Kidney (tissue), 14 donors: ENCODE measurements around the gene CFL2. TPM values are rescaled to one million over a fixed set of nuclear protein-coding genes. Genes with fewer than 3 reads are reported as not detected.

Experiments used
- DNase-seq, 5 donors: peaks; one replicate each; pipeline ENCODE4 v3.0.0-alpha.2; 2013 to 2020
- FAIRE-seq: peaks from 2 replicates; lab custom pipeline; 2012; peaks lifted over from hg19 to GRCh38; lab: Jason Lieb, UNC
- H3K27ac ChIP-seq, 2 donors: one replicate each; pipeline ENCODE4 v1.7.0; 2013; ENCODE audit warnings: low read depth in 2 of 2, low read length in 2 of 2, inconsistent platforms in 1 of 2
- H3K27me3 ChIP-seq: one replicate; pipeline ENCODE4 v1.7.1; 2013; ENCODE audit warnings: low read length, inconsistent platforms; ENCODE audit not compliant: control insufficient read depth, insufficient read depth
- H3K36me3 ChIP-seq, 3 donors: one replicate each; pipeline versions ENCODE4 v1.7.0 to v1.7.1; 2013; ENCODE audit warnings: low read length in 3 of 3, control low read depth in 1 of 3, inconsistent platforms in 1 of 3; ENCODE audit not compliant: insufficient read depth in 3 of 3, control insufficient read depth in 2 of 3
- H3K4me1 ChIP-seq, 3 donors: one replicate each; pipeline versions ENCODE4 v1.7.0 to v1.7.1; 2013; ENCODE audit warnings: low read length in 3 of 3, inconsistent platforms in 1 of 3, low read depth in 1 of 3; ENCODE audit not compliant: control insufficient read depth in 2 of 3, insufficient read depth in 2 of 3
- H3K4me3 ChIP-seq, 3 donors: one replicate each; pipeline versions ENCODE4 v1.7.0 to v1.8.1; 2013; ENCODE audit warnings: low read length in 3 of 3, control low read depth in 1 of 3, inconsistent platforms in 1 of 3
- H3K9ac ChIP-seq, 3 donors: one replicate each; pipeline versions ENCODE4 v1.7.0 to v1.7.1; 2013; ENCODE audit warnings: low read length in 3 of 3, control low read depth in 1 of 3, inconsistent platforms in 1 of 3
- H3K9me3 ChIP-seq, 3 donors: one replicate each; pipeline versions ENCODE4 v1.7.0 to v1.7.1; 2013; ENCODE audit warnings: low read length in 3 of 3, control low read depth in 1 of 3, inconsistent platforms in 1 of 3; ENCODE audit not compliant: control insufficient read depth in 2 of 3, insufficient read depth in 1 of 3
- intact Hi-C: fragments of 100-400 bp; cut with DNase I; formaldehyde crosslinking; loops from one replicate; pipeline ENCODE4 v1.11.1; 2022
- polyA plus RNA-seq: library from polyadenylated mRNA; stranded (reverse); fragments of 350-450 nt; fragmentation: Illumina TruSeq; extraction: RNeasy Lipid Tissue Mini Kit (QIAGEN cat#74804); gene quantifications from one replicate; pipeline ENCODE4 v1.2.3, GENCODE V29; 2014; ENCODE audit warnings: low read depth, low replicate concordance; ENCODE audit not compliant: insufficient read depth
- total RNA-seq: library from RNA; stranded (reverse); fragmentation: NEBNext Ultra II Directional; extraction: Animal tissue kit (Norgen Biotek cat#: 25700); gene quantifications from one replicate; pipeline ENCODE4 v1.2.1, GENCODE V29; 2021
- TF ChIP-seq, protein P1 (sequence below): IDR thresholded peaks from 3 replicates; pipeline ENCODE4 v1.5.1; 2012; ENCODE audit warnings: mild to moderate bottlenecking, moderate library complexity, borderline replicate concordance; ENCODE audit not compliant: insufficient read depth; ENCODE audit errors: extremely low read depth
- donor health status: control.
- donor health status: control.
- donor health status: control.
- donor health status: control.
- donor health status: control.
- donor health status: DM: yes; HTN: yes; CAD: no.
- donor health status: Normal renal cell carcinoma (clear cell type).

Gene CFL2
- total and polyA plus RNA-seq, 2 donors from 2014 or later, result 32.5 to 56.3 TPM

- FAIRE-seq (no peak), DNase-seq (no peak)
- Histone ChIP-seq H3K4me3 (no peak overlapping the region), H3K9ac (no peak overlapping the region), H3K27ac (no peak overlapping the region), H3K4me1 (peaks cover under 1 to 5% (median 4%) of the 10 kb centered on the region in 3 donors), H3K36me3 (peaks cover 3 to 8% (median 6%) of the 10 kb centered on the region in 3 donors), H3K27me3 (no peaks in the 10 kb centered on the region), H3K9me3 (no peaks in the 10 kb centered on the region)
- TF ChIP-seq, protein P1, sequence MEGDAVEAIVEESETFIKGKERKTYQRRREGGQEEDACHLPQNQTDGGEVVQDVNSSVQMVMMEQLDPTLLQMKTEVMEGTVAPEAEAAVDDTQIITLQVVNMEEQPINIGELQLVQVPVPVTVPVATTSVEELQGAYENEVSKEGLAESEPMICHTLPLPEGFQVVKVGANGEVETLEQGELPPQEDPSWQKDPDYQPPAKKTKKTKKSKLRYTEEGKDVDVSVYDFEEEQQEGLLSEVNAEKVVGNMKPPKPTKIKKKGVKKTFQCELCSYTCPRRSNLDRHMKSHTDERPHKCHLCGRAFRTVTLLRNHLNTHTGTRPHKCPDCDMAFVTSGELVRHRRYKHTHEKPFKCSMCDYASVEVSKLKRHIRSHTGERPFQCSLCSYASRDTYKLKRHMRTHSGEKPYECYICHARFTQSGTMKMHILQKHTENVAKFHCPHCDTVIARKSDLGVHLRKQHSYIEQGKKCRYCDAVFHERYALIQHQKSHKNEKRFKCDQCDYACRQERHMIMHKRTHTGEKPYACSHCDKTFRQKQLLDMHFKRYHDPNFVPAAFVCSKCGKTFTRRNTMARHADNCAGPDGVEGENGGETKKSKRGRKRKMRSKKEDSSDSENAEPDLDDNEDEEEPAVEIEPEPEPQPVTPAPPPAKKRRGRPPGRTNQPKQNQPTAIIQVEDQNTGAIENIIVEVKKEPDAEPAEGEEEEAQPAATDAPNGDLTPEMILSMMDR, result no peak
- intact Hi-C loops, result no loop called here
Measured at GRCh38 chr14:34710006-34710405, 4.4 kb downstream of the CFL2 start.

GRCh38 chr14:34707722-34708121, 6.7 kb downstream of the CFL2 start:
- no peaks in the 10 kb centered on the region for H3K9me3 ChIP-seq
- no peaks in the 10 kb centered on the region for H3K27me3 ChIP-seq
- intact Hi-C loops, result no loop called here
- DNase-seq (no peak), FAIRE-seq (no peak)
- H3K4me1 ChIP-seq, result peaks cover 0 to 4% (median 0%) of the 10 kb centered on the region in 3 donors
- H3K27ac ChIP-seq, result no peak overlapping the region
- H3K9ac ChIP-seq, result no peak overlapping the region
- no peak overlapping the region for H3K4me3 ChIP-seq
- TF ChIP-seq, protein P1, result no peak
- H3K36me3 ChIP-seq, result peaks cover 3 to 7% (median 6%) of the 10 kb centered on the region in 3 donors

- no peak overlapping the region for H3K9ac ChIP-seq
- no peak for FAIRE-seq
- TF ChIP-seq, protein P1, result no peak
Measured at GRCh38 chr14:34701808-34702207, 12.6 kb downstream of the CFL2 start.

DNA sequence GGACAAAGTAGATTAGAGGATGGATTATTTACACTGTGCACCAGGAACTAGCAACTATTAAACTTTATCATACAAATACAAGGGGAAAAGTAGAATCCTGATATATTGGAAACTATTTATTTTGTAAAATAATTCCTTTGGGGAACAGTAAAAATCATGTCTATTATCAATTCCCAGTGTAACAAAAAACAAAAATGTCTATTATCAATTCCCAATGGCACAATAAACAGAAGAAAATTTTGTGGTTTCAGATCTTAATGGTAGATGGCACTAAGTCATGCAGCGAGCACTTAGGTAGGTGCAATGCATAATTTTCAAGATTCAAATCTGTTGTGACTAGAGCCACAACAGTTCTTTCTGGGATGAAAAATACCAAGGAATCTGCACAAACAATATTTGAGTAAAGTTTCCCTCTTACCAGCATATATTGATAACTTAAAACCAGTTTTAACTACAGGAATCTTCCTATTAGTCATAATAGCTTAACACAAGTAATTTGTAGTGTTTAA, 13.7 kb downstream of the CFL2 start:
- TF ChIP-seq, protein P1, result no peak
- H3K4me3 ChIP-seq, result no peak overlapping the region
- no peak overlapping the region for H3K27ac ChIP-seq
- intact Hi-C loops, result no loop called here
- H3K36me3 ChIP-seq, result no peaks in the 10 kb centered on the region
- FAIRE-seq, result no peak
- H3K27me3 ChIP-seq, result no peaks in the 10 kb centered on the region
- H3K9me3 ChIP-seq, result no peaks in the 10 kb centered on the region
- no peak overlapping the region for H3K9ac ChIP-seq
- no peaks in the 10 kb centered on the region for H3K4me1 ChIP-seq
- no peak for DNase-seq

More at GRCh38 chr14:34701808-34702207, 12.6 kb downstream of the CFL2 start:
- no peak overlapping the region for H3K4me3 ChIP-seq
- no peaks in the 10 kb centered on the region for H3K36me3 ChIP-seq
- H3K4me1 ChIP-seq, result no peaks in the 10 kb centered on the region
- H3K27me3 ChIP-seq, result no peaks in the 10 kb centered on the region
- no peak overlapping the region for H3K27ac ChIP-seq
- H3K9me3 ChIP-seq, result no peaks in the 10 kb centered on the region
- DNase-seq, result no peak
- intact Hi-C loops, result no loop called here
